G401.6 (cell line): ENCODE measurements around the gene STXBP3.

ENCODE experiments used
- FAIRE-seq: peaks from 2 replicates; lab custom pipeline; 2012; peaks lifted over from hg19 to GRCh38; lab: Jason Lieb, UNC

STXBP3 gene

DNA sequence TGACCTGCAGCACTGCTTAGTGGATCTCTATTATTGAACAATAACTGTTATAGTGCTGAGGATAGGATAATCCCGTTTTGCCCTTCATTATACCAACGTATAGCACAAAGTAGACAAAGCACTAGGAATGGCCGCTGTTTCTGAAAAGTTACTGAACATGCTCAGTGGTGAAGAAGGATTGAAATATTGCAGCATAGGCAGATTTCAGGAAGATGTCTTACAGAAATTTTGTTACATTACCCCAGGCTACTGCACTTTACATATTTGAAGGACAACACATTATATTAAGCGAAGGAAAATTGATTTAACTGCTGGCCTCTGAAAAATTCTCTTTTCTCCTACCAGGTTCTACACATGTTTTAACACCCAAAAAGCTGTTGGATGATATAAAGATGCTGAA is 62.0 kb downstream of the STXBP3 start:
- no peak for FAIRE-seq

DNA sequence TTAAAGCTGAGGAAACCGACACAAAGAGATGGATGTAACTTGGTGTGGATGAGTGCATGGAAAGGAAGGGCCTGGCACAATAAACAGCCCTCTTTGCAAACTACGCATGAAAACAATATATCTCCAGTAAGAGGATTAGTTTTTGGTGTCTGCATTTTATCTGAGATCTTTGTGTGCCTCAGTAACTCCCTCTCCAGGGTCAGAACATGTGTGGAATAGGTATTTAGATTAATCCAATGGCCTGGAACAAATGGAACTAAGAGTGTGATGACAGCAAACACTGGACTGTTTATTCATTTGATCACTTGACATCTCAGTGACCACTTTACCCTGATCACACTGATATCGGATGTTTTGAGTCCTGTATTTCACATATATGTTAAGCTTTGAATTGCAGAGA is 65.1 kb downstream of the STXBP3 start:
- no peak for FAIRE-seq

DNA sequence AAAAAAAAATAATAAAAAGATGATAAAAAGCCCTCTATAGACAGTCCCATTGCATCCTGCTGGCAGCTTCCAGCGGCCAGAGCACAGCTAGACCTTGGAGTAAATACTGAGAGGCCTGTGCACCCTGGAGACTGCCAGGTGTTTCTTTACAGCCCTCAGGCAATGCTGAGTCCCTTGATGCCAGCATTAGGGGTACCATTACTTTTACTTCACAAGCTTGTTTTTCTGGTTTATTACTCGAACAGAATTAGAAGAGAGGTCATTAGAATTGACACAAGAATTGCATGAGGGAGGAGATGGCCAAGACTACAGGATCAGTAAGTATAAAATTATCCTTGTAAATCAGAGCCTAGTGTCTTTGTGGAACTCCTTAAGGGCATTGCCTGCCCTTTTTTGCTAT is 66.9 kb downstream of the STXBP3 start:
- FAIRE-seq = no peak

DNA sequence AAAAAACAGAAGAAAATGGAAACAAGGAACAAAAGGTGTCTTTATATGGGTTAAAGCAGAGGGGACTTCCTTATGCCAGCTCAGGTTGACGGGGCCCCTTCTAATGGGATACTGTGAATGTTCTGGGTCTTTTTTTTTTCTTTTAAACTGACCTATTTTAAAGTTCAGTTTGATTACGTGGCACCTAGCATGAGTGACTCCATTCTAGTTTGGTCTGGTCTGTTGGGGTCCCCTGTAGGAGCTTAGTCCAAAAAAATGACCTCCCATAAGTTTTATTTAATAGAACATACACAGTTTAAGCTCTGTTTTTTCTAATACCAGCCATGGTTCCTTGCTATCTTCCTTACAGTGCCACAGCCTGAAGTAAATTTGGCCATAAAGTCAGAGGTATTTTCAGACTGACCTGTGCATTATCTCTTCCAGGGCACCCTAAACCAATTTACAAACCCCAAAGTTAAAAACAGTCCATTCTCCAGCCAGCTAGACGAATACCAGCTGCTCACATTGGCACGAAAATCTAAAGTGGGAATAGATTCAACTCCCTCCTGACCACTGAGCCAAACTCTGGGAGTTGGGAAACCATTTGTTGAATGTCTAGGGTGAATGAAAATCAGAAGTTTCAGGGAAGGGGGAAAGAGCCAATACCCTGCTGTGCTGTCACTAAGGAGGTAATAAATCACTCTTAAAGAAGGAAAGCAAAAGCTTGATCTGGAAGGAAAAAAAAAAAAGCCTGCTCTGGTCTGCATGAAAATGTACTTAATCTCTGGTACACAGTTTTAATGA is 68.1 kb downstream of the STXBP3 start:
- no peak for FAIRE-seq

DNA sequence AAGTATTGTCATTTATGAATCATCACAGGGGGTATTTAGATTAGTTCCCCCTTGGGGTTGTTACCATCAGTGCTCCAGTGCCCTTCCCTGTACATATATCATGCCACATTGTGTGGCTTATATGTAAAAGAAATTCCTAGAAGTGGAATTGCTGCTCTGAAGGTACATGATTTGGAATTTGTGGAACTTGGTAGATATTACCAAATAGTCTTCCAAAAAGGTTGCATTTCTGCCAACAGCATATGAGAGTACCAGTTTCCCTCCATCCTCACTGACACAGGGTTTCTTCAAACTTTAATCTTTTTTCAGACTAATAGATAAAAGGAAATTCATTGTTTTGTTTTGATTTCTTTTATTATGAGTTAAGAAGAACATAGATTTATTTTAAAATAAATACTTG is 69.1 kb downstream of the STXBP3 start:
- peak; percentile 46 for FAIRE-seq

DNA sequence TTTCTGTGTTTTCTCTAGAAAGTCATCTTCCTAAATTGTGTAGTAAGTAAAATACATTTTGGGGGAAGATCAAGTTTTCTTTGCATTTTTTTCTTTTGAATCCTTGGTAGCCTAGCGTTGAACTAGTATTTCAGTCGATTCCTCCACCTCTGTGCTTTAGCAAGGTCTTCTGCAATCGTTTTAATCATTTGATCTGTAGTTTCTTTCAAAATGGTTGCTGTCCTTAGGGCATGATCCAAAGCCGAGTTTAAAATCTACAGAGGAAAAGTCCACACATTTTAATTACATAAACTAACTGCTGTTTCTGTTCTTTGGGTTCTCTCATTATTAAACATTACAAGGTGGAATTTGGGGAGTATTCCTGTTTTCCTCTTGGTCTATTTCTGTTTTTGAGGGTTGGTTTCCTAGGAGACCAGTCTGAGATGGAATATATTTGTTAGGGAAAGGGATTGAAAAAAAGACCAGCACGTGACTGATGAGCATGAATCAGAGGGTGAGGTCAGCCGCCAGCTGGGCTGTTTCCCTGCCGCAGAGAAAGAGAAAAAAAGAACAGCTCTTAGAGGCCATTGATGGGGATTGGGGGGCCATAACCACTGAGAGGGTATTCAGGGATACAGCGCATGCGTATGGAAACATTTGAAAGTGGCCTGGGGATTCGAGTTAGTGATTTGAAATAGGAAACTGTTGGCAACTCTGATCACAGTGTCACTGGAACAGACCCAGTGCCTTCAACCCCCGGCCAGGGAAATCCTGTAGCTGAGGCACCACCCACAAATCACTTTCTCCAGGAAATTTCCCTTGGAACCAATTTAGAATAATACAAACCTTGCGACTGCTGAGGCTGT is 69.8 kb downstream of the STXBP3 start:
- FAIRE-seq = no peak

DNA sequence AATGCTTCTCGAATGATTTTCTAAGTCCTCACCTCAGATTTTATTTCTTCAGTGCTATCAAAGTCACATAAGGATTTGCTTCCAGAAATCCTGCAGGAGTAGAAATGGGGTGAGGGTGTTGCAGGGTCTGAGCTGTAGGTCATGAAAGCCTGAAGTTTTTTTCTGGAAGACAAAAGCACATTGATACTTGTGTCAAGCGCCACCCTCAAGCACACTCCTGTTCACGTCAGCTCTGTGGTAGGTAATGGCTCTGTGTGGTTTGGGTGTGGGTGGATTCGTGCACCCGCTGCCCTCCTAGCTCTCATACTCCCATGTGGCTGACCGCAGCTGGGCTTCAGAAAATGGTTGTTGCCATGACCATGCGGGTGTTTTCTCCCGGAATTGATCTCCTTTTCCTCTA is 70.5 kb downstream of the STXBP3 start:
- FAIRE-seq = no peak

DNA sequence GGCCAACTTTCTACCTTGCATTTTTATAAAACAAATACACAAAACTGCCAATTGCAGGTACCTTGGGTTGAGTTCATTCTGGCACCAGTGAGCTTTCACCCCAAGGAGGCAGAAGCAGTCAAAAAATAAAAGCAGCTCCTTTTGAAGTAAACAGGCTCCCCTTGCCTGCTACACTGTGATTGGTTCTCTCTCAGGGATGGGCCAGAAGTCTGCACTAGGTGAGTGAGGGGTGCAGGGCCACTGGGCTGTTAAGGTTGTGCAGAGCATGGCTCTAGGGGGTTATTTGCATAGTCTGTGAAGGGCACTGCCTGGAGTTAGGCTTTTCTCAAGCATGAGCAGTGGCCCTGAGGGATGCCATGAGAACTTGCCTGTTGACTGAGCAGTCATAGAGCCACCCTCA is 71.3 kb downstream of the STXBP3 start:
- FAIRE-seq = no peak

DNA sequence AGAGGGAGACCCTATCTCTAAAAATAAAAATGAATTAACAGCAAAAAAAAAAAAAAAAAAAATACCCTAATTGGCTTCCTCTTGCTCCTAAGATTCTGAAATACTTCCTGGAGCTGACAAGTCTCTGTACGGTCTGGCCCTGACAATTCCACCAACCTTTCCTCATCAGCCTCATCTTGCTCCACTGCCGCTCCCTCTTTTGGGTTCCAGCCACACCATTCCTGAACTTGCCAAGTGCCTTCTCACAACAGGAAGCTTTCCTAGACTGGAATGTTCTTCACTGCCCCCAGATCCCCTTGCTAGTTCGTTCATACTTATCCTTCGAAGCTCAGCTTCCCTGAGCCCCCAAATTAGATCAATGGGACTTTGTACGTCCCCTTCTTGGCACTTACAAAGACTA is 73.4 kb downstream of the STXBP3 start:
- FAIRE-seq = no peak

DNA sequence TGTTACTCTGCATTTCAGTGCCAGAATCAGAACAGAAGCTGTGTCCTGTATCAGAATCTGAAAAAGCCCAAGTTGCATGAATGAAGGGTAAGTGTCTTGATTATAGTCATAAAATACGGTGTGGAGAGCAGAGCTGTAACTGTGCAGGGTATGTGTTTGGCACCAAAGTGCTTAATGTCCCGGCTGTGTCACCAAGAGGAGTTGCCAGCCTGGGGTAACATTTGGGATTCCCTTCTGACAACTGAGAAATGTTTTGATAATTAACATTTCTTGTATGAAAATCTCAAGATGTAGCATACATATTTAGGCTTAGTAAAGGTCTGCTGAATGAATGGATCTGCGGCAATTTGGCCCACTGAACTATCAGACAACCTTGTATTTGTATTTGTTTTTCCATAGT is 77.2 kb downstream of the STXBP3 start:
- no peak for FAIRE-seq

DNA sequence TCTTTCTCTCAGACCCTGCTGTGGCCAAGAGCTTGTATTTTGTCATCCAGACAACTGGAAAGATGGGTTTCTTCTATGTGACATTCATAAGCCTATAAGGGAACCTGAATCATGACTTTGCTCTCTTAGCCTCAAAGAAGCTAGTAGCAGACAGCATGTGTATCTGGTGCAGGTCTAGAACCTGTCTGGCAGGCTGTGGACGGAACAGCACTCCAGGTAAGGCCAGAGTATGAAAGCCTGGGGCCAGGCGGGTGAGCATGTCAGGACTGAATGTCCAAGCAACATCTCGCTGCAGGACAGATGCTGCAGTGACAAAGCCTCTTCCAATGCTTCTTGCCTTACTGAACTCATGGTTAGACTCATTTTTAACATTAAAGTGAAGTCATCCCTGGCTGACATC is 77.6 kb downstream of the STXBP3 start:
- FAIRE-seq = no peak

DNA sequence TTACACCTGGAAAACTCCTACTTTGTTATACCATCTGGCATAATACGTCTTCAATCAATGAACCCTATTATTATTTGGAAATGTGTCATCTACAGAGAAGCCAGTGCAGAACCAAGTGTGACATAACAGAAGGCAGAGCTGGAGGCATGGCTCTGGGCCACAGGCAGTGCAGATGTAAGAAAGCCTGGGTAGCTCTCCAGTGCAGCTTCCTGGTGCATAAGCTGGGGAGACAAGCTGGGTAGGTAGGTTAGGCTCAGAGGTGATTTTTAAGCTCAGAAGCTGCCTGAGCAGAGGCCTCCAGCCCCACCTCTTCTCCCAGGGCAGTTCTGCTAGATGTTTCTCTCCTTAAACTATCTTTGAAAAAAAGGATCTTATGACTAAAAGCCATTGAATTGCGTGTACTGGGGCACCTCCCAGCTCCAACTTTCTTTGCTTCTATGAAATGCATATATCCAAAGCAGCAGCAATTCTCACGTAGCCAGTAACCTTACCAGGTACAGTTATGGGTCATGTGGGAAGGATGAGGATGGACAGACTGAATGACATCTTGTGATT is 79.7 kb downstream of the STXBP3 start:
- no peak for FAIRE-seq

DNA sequence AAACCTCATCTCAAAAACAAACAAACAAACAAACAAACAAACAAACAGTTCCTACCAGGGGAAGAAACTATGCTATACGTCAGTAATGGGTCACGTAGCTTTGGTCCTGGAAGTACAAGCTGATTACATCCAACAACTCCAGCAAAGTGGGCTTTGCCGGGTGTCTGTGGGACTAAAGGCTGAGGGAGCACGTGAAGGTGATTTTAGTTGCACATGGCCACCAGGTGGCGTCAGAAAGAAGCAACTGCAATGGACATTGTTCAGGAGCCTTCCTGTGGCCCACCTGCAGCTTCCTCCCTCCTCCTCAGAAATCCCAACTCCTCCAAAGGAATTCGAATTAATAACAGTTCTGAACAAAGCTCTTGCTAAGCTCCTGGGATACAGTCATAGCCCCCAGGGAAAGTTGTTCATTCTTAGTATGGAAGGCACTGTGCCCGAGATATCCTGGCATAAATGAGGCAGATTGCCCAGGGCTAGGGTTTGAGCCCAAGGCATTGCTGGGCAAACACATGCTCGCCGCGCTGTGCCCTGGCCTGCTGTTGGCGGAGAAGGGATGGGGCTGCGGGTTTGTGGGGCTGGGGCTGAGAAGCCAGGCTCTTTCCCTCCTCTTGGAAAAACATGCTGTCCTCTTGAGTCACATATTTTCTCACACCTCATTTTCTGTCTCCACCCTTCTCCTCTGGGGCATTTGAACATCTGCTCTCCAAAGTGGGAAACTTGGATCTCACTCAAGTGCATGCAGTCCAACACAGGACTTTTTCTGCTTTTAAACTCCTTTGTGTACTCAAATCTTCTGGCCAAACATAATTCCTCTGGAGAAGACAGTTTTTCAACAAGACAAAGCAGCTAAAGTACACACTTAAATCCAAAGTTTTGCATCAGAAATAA is 81.8 kb downstream of the STXBP3 start:
- FAIRE-seq = no peak

DNA sequence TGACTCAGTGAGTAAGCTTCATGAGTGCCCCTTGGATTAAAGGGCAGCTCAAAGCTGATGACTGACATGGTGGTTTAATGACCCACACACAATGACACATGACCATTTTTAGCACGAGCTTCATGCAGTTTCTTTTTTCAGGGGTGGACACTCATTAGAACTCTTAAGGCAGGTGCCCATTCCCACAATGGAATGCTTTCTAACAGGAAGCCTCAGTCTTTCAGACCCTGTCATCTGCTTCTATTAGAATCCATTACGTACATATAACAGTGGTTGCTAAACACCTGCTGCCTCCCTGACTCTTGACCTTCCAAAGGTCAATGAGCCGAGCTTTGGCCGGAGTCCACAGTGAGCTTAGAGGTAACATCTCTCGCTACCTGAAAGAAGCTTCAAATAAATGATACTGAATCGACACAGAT is 83.0 kb downstream of the STXBP3 start:
- FAIRE-seq = no peak

DNA sequence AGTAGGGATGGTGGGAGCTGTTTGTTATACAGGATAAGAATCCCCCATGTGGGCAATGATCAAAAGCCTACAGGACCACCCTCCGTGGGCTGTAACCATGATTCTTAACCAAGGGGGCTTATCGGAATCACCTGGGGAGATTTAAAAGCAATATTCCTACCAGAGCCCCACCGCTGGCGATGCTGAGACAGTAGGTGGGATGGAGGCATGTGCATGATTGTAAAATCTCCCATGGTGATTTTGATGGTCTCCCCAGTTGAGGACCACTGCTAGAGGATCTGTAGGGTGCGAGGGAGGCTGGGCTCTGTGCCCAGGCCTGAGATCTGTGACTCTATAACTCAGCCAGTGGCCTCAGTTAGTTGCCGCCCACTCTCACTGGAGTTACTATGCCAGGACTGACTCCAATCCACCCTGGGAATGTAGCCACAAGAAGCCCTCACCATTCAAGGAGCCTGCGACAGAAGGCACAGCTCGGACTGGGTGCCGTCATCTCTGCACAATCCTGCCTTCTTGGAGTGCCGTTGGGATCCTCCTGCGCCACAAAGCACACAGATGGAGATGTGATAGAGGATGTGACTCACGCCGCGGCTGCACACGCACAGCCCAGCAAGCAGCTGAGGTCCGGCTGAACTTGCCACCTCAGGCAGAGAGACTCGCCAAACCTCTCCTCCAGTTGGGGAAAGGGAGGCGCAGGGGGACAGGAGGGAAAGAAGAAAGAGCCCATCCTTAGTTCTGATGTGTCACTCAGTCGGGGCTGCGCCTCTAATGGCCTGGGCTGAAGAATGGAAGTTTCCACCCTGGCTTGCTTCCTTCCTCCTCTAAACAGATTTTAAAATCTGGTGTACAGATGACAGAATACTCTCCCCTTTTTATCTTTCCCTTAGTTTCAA is 83.9 kb downstream of the STXBP3 start:
- no peak for FAIRE-seq

DNA sequence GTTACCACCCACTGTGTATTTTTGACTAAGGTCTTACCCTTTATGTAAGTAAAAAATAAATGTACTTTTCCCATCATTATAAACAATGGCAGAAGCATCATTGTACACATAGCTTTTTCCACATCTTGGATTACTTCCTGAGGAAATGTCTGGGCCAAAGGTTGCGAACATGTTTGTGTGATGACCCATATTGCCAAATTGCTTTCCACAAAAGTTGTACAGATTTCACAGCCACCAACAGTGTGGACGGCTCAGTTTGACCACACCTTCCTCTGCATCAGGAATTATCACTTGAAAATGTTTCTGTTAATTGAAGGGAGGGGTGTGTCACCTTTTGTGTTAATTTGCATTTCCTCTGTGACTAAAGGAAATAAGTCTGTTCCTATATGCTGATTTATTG is 84.8 kb downstream of the STXBP3 start:
- no peak for FAIRE-seq

DNA sequence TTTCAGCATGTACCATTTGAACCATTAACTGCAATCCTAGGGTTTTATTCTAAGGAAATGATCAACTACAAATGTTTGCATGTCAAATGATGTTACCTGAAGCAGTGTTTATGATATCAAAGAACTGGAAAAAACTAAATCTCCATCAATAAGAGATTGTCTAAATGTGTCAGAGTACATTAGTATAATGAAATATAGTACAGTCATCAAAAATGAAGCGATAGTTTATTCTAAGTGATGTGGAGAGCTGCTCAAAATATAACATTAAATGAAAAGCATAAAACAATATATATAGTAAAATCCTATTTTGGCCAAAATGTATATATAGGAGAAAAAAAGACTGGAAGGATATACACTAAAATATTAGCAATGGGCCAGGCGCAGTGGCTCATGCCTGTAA is 86.5 kb downstream of the STXBP3 start:
- FAIRE-seq = no peak

DNA sequence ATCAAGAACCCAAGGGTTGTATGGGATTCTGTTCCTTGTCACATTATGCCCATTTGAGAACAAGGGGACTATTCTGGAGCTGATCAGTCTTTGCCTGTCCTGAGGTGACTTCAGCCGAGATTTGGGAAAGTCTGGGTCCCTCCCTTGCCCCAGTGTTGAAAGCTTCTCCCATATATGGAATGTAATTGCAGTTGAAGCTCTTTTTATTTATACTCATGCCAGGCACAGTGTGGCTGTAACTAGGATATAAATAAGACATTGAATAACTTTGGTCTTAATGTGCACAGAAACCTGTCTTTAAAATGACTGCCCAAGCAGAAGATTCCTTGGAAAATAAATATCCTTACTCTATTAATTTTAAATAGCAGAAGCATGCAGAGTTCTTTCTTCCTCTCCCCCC is 95.2 kb downstream of the STXBP3 start:
- FAIRE-seq = no peak

DNA sequence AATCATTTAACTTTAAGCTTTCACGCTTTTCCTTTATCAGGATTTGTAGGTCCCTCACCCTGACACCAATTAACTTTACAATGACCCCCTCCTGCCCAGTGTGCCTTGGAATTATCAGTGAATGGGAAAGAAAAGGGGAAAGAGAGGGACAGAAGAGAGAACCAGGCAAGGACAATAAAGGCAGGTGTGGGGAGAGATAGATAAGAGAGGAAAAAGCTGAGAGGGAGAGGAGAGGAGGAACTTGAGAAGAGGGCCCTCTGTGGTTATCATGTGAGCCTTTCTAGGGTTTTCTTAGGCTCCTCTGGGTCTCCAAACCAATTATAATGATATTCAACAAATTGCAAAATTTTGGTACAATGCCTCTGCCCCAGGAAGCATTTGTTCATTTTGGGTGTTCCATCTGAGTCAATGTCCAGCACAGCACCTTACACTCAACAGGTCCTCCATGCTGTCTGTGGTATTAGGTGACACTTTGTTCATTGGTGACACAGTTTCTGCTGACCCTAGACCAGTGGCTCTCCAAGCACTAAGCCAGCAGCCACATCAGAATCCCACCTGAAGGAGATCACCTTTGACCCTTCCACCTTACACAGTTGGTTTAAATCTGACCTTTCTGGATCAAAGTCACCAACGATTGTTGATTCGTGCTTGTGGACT is 96.2 kb downstream of the STXBP3 start:
- no peak for FAIRE-seq

DNA sequence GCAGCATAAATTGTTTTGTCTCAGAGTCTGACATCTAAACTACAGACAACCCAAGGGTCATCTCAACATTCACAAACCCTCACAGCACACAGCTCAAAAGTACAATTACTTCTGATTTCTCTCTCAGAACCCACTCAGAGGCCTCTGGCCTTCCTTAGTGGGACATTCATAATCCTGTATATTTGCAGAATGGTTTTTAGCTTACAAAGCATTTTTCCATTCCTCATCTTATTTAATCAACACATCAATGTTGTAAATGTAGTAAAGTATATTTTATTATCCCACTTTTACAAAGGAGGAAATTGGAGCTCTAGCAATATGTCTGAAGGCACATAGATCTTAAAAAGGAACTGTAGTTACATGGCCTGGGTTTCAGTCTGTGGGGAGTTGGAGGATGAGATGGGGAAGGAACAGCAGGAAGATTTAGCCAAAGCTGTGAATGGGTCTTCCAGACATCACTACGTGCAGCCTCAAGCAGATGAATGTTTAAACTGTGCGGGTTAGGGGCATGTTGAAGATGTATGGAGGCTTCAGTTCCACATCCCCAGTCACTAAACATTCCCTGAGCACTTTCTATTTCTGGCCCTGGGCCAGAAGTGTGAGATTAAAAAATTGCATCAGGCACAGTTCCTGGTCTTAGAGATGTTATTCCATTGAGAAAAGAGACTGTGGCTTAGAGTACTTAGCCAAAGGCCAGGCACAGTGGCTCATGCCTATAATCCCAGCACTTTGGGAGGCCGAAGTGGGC is 97.1 kb downstream of the STXBP3 start:
- no peak for FAIRE-seq
